GM21526 (cell line): ENCODE data around the gene GLCE.

Experiments
- ATAC-seq: cut with Tn5 transposase; IDR thresholded peaks from one replicate; pipeline ENCODE4 v1.9.1; 2021; ENCODE audit warnings: moderate library complexity; ENCODE audit not compliant: unreplicated experiment, low FRiP score

The GLCE gene

DNA sequence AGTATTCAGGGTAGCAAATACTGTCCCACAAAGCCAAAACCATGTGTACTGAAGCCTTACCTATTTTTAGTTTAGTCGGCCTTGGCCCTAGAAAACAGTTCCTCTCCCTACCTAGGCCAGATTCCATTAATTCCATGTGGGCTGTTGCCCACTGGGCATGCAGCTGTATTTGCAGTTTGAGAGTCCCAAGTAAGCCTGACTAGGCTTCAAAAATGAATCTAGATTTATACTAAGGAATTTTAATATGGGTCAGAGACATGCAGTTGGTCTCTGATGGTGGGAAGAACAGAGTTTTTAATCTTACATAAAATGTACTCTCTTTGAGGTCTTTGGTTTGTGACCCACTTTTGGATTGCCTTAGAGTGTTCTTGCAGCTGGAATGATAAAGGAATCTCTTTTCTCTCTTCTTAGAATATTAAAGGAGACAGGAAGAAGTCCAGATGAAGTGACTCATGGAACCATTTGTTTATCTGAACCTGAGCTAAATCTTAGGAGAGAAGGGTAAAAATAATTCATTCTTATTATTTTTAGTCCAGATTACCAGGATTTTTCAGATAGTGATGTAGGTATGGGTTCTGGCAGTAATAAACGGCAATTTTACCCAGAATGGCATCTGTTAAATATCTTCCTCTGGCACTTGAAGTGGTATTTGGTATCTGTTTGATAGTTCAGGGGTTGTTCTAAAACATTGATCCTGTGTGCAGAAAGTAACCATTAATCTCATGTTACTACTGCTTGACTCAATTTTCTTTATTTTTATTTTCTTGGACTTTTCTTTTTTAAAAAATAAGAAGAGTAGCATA lies 33.8 kb downstream of the GLCE start:
- no peak for ATAC-seq

GRCh38 chr15:69194854-69195253 lies 34.4 kb downstream of the GLCE start:
- ATAC-seq, result no peak

GRCh38 chr15:69200832-69201745 lies 40.7 kb downstream of the GLCE start:
- no peak for ATAC-seq

- ATAC-seq, result no peak
Observed at GRCh38 chr15:69206079-69206478, 45.6 kb downstream of the GLCE start.

DNA sequence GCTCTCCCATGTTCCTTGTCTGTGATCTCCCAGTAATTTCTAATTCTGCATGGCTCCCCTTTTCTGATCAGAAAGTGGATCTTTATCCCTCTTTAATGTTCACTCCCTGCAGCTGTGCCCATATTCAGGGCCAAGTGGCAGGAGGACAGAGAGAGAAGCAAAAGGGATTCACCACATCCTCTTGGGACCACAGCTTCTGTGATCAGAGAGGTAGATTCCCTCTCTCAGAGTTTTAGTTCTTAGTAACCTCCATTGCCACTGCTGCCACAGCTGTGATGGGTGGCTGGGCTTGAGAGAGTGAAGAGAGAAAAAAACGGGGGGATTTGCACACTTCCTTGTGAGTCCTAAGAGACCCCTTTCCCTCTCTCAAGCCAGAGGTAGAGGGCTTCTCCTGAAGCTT lies 49.2 kb downstream of the GLCE start:
- ATAC-seq, result no peak

GRCh38 chr15:69210574-69210973 lies 50.1 kb downstream of the GLCE start:
- no peak for ATAC-seq

DNA sequence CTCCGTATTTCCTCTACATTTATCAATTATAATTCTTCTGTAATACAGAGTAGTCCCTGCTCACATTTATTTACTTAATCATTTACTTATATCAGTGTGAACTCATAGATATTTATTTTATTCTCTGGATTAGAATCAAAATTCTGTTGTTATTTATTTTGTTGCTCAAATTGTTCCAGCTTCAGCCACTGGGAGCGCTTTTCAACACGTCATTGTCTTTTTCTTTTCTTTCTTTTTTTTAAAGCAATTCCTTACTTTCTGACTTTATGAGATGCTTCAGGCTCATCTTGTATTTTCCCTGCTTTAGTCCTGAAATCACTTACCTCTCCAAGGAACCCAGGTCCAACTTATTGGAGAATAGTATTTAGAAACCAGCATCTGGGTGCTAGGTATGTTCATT lies 53.4 kb downstream of the GLCE start:
- no peak for ATAC-seq

- ATAC-seq, result no peak
Observed at GRCh38 chr15:69215314-69216035, 55.0 kb downstream of the GLCE start.

DNA sequence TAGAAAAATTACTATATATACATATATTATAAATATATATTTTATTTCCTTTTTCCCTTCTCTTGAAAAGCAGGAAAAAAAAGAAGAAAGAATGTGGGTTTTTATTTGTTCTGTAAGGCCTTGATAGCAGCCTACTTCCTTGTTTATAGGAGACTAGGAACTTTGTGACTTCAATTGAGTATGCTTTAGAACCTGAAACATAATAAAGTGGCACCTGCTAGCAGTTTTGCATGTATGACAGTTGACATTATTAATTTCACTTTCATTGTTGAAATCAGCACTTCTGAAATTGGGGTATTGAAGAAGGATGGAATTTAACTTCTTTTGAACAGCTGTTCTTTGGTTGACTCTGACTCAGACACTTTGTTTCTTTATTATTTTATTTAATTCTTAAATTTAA lies 56.9 kb downstream of the GLCE start:
- ATAC-seq, result no peak

- no peak for ATAC-seq
Observed at GRCh38 chr15:69219690-69220089, 59.3 kb downstream of the GLCE start.

DNA sequence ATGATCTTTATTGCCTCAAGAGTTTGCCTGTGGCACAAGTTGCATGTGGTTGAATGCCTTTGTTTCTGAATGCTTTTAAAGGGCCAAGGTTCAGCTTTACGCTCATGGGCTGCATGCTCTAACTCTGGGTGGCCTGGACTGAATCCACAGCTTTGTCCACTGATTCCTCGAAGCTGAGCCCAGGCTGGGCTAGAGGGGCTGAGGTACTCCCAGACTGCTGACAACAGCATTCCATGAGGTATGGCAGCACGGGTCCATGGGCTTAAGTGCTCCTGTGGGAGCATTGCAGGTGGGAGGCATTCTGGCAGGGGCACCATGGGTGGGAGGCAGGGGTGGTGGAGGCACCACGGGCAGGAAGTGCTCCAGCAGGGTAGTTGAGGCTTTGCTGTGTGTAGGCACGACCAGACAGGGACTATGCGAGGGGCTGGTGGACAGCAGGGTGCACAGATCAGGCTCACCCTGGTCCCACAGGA lies 61.6 kb downstream of the GLCE start:
- no peak for ATAC-seq

DNA sequence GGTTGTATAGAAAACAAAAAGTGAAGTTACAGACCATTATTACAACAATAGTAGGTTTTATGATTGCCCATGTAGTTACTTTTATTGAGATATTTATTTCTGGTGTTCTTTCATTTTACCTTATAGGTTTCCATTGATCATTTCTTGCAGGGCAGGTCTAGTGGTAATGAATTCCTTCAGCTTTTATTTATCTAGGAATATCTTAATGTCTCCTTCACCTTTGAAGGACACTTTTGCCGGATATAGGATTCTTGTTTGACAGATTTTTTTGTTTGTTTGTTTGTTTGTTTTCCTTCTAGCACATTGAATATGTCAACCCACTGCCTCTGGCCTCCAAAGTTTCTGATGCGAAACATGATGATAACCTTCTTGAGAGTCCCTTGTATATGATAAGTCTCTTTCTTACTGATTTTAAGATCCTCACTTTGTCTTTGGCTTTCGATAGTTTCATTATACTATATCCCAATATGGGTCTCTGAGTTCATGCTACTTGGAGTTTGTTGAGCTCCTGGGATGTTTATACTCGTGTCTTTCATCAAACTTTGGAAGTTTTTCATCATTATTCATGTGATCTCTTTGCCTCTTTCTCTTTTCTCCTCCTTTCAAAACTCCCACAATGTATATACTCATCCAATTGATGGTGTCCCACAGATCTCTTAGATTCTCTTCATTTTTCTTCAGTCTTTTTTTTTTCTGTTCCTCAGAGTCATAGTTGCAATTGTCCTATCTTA lies 62.8 kb downstream of the GLCE start:
- no peak for ATAC-seq

DNA sequence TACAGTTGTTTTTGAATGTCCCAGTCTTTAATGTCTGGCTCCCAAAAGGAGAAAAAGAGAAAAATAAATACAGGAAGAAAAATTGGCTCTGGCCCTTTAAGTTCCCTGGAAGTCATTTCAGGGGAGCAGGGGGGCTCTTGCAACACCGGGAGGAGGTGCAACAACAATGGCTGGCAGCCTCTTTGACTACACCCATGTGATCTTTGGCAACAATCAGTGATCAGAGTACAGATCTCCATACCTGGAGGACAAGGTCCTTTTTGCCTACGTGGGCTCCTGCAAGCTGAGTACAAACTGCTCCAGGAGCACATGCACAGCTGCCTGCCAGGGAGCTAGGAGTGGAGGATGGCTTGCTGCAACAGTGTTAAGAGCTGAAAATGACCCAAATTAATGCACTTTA lies 63.9 kb downstream of the GLCE start:
- no peak for ATAC-seq

- no peak for ATAC-seq
Observed at GRCh38 chr15:69225355-69226022, 65.1 kb downstream of the GLCE start.

DNA sequence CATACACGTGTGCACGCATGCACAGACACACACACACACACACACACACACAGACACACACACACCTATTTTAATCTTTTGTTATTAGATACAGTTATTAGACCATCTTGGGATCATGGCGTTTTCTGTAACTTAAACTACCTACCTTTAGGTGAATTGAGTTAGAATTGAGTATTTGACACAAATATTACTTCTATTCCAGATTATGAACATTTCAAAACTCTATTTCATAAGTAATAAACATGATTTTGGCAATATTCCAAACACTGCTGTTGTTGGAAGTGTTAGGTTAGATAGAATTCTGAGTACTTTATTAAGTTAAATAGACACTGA lies 65.6 kb downstream of the GLCE start:
- ATAC-seq, result no peak

DNA sequence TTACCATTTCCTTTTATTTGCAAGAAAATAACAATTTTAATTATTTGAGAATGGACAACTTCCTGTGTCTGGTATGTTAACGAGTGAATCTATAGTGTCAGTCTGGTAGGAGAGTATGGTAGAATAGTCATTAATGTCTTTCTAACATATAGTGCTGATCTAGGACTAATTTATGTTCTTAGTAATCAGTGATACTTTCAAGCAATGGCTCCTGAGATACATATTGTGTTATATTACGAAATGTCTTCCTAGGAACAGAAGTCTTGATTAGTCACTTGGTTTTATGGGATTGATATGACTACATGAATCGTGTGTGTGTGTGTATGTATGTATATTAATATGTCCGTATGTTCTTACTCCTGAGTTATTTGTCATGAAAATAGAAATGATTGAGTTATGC lies 71.7 kb downstream of the GLCE start:
- ATAC-seq, result no peak

DNA sequence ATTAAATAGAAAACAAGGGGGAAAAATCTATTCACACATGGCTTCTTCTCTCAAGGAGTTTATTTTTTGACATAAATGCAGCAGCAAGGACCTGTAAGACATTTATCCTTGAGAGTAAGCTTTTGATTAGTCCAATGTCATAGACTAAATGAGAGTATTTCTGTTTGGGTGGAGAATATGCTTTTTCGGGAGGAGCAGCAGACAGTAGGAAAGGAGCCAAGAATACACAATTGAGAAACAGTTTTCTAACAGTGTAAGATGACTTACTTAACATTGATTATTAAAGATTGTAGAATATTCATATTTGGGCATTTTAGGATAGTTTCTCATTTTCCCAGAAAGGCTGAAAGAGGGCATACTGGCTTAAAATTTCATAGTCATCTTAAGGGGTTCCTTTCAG lies 72.3 kb downstream of the GLCE start:
- no peak for ATAC-seq

DNA sequence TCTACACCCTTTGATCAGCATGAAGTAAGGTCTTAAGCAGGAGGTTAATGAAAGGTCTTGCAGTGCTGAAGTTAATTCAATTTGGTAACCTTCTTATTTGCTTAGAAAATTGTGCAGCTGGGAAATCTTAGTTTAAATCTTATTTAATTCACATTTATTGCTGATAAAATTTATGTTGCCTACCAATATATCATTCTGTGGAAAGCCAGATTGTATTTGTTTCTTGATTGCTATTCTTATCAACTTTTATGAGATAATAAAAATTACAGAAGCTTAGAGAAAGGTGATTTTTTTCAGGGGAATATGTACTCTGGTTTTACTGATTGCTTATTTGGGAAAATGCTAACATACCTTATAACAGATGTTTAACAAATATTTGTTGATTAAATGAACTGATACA lies 74.2 kb downstream of the GLCE start:
- ATAC-seq, result no peak

DNA sequence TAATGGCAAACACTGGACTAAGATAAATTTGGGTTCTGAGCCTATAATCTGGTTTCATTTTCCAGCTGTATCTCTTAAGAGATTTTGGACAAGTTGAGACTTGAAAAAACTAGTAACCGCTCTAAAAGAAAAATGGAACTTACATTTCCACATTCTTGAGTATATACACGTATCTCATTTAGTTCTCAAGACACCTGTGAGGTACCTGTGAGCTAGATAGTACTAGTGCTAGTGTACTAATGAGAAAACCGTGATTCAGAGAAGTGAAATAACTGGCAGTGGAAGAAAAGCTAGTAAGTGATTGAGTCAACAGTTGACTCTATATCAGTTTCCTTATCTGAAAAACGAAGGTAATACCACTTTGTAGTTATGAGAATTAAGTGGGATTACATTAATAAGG lies 76.1 kb downstream of the GLCE start:
- ATAC-seq, result no peak

GRCh38 chr15:69237718-69238117 lies 77.3 kb downstream of the GLCE start:
- ATAC-seq, result no peak
